PFSK-1 (cell line): ENCODE data around the gene ARR3.

Experiments used
- FOXP2 ChIP-seq: optimal IDR thresholded peaks from 2 replicates; pipeline ENCODE3; 2011; ENCODE audit warnings: borderline replicate concordance, control low read depth, inconsistent platforms; ENCODE audit not compliant: insufficient read depth; ENCODE audit errors: extremely low read length, extremely low read depth
- POLR2AphosphoS5 ChIP-seq: IDR thresholded peaks from 2 replicates; pipeline ENCODE4 v1.6.1; 2012; ENCODE audit warnings: low read depth, mild to moderate bottlenecking, control low read depth, low read length, moderate library complexity
- TAF1 ChIP-seq: IDR thresholded peaks from 2 replicates; pipeline ENCODE4 v1.6.1; 2012; ENCODE audit warnings: low read length, control low read depth, borderline replicate concordance; ENCODE audit not compliant: insufficient read depth
- TF ChIP-seq, protein P1 (sequence below), 2 experiments: IDR thresholded peaks; 2 replicates each; pipeline versions ENCODE4 v1.6.1 to v1.8.0; 2011 to 2012; ENCODE audit warnings: low read depth in 2 of 2, low read length in 2 of 2, control low read depth in 1 of 2, inconsistent platforms in 1 of 2, mild to moderate bottlenecking in 1 of 2, moderate library complexity in 1 of 2; ENCODE audit not compliant: insufficient read depth in 1 of 2

DNA sequence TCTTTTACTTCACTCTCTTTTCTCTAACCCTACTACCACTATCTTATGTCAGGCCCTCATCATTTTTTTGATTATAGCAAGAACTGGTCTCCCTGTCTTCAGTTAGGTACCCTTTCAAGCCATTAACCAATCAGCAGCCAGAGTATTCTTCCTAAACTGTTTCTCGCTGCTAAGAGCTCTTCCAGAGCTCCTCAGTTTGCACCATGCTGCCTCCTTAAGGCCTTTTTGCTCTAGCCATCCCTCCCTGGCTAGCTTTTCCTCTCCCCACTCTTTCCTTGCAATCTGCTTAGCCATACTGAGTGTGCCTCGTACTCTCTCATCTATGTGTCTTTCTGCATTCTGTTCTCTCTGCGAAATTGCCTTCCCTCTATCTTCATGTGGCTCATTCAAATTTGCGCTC lies 54.6 kb downstream of the ARR3 start:
- TF ChIP-seq POLR2AphosphoS5: no peak
- TF ChIP-seq, protein P1, sequence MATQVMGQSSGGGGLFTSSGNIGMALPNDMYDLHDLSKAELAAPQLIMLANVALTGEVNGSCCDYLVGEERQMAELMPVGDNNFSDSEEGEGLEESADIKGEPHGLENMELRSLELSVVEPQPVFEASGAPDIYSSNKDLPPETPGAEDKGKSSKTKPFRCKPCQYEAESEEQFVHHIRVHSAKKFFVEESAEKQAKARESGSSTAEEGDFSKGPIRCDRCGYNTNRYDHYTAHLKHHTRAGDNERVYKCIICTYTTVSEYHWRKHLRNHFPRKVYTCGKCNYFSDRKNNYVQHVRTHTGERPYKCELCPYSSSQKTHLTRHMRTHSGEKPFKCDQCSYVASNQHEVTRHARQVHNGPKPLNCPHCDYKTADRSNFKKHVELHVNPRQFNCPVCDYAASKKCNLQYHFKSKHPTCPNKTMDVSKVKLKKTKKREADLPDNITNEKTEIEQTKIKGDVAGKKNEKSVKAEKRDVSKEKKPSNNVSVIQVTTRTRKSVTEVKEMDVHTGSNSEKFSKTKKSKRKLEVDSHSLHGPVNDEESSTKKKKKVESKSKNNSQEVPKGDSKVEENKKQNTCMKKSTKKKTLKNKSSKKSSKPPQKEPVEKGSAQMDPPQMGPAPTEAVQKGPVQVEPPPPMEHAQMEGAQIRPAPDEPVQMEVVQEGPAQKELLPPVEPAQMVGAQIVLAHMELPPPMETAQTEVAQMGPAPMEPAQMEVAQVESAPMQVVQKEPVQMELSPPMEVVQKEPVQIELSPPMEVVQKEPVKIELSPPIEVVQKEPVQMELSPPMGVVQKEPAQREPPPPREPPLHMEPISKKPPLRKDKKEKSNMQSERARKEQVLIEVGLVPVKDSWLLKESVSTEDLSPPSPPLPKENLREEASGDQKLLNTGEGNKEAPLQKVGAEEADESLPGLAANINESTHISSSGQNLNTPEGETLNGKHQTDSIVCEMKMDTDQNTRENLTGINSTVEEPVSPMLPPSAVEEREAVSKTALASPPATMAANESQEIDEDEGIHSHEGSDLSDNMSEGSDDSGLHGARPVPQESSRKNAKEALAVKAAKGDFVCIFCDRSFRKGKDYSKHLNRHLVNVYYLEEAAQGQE (IDR thresholded peaks at IDR 0.05; ENCODE audit: insufficient read depth in 1 of 2, low read depth in 2 of 2, low read length in 2 of 2): no peak
- no peak for TF ChIP-seq TAF1
- no peak for TF ChIP-seq FOXP2
